Astrocyte (in vitro differentiated cells and primary cell): ENCODE measurements around the gene CHERP.

Experiments used
- CTCF ChIP-seq: IDR thresholded peaks from 2 replicates; pipeline ENCODE4 v1.5.1; 2011; ENCODE audit warnings: low read depth, mild to moderate bottlenecking, inconsistent platforms, low read length, moderate library complexity; ENCODE audit not compliant: insufficient read depth
- EZH2 ChIP-seq: IDR thresholded peaks from 2 replicates; pipeline ENCODE4 v1.6.1; 2012; ENCODE audit warnings: mild to moderate bottlenecking, low read length, inconsistent platforms; ENCODE audit not compliant: insufficient read depth

- TF ChIP-seq CTCF (no peak), EZH2 (no peak)
Observed at GRCh38 chr19:16514383-16515019, 27.7 kb downstream of the CHERP start.
